NAMALWA (cell line): ENCODE data around the gene FIBCD1.

Experiments
- DNase-seq: peaks from one replicate; pipeline ENCODE4 v3.0.0-alpha.2; 2015; ENCODE audit warnings: low spot score

FIBCD1 gene

GRCh38 chr9:130858739-130859705 lies 80.0 kb downstream of the FIBCD1 start:
- no peak for DNase-seq

DNA sequence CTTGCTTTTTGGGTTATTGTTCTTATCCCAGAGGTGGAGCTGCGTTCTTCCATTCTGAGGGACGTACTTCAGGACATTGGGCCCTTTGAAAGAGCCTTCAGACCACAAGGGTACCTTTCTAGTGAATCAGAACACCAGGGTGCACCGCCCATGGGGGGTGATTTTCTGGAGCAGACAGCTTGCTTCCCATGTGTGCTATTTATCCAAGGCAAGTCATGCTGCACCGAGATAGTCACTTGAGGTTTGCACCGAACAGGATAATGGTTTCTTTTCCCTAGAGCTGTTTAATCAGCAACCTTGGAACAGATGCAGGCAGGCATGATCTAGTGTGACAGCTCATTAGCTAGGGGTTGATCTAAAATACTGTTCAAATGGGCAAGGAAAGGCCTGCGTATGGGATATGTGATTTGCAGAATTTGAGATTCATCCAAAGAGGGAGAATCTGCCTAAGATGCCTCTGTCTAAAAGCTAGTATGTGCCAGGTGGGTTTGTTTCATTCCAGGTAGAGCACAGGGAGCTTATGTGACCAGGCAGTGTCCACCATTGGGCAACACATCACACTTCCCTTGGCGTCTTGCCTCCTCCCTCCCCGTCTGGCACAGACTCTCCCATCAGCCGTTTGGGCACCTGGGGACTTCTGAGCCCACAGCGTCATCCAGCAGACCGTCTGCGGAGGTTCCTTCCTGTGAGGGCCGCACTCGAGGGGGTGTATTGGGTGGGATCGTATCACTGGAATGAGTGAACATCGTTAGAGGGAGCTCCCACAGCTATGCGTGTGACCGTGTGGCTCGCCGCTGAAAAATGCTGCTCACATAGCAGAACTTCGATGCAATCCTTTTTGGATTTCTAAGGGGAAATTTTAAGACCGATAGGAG lies 80.9 kb downstream of the FIBCD1 start:
- no peak for DNase-seq

DNA sequence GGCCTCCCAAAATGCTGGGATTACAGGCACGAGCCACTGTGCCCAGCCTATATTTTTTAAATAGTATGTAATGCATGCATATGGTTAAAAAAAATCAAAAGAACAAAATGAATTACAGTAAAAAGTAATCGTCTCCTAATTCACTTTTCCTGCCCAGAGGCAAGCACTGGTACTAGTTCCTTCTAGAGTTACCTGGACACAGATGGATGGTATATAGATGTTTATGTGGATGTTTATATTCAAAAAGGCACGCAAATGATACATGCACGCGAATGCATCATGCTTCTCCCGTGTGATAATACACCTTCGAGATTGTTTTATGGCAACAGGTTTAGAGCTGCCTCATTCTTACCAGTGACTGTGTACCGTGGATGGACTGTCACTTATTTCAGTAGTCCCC lies 82.6 kb downstream of the FIBCD1 start:
- DNase-seq, result no peak

DNA sequence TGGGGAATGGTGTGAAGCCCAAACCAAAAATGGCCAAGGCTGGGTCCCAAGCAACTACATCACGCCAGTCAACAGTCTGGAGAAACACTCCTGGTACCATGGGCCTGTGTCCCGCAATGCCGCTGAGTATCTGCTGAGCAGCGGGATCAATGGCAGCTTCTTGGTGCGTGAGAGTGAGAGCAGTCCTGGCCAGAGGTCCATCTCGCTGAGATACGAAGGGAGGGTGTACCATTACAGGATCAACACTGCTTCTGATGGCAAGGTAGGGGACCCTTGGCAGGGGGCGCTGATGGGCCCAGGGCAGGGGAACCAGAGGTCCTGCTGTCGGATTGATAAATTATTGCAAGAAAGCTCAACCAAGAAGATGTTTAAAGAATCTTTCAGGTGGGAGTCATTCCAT lies 84.2 kb downstream of the FIBCD1 start:
- no peak for DNase-seq

DNA sequence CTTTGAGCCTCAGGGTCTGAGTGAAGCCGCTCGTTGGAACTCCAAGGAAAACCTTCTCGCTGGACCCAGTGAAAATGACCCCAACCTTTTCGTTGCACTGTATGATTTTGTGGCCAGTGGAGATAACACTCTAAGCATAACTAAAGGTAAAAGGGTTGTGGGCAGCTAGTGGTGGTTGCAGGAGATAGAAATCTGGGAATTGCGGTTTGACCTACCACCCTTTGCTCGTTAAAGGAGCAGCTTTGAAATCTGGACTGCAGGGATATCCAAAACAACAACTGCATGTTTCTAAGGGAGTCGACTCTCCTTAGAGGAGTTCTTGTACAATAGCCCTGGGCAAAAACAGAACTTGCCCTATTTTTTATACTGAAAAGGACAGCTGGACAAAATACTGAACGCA lies 85.0 kb downstream of the FIBCD1 start:
- no peak for DNase-seq

DNA sequence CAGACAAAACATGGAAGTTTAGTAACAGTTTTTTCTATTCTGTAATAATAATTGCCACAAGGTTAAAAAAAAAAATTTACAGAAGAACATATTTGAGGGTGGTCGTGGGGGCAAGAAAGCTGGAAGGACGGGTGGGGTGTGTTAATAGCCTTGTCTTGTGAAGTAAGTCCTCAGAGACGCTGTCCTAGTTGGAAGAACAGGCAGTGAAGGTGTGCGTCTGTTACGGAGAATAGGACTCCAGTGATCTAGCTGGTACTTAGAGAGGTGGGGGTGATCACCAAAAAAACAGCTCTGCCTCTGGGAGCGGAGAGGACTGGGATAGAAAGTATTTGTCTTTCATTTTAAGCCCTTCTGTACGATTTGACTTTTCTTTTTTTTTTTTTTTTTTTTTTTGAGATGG lies 86.2 kb downstream of the FIBCD1 start:
- no peak for DNase-seq
